IMR-90 (cell line): ENCODE measurements around the gene TMEM14A. TPM values are rescaled to one million over a fixed set of nuclear protein-coding genes. Genes with fewer than 3 reads are reported as not detected.

Experiments
- ATAC-seq: fragments of 200-7000 bp; cut with Tn5 transposase; 2 replicates; pipeline ENCODE4 v1.9.1; 2020; ENCODE audit warnings: low read depth, mild to moderate bottlenecking, moderate library complexity
- BruUV-seq: library from RNA; stranded (reverse); fragments of 400-500 nt; replicated peaks from 2 replicates; lab custom pipeline; 2021; lab: Mats Ljungman, UMichigan
- CTCF ChIA-PET: fragments of 300-600 bp; formaldehyde crosslinking; extraction: SDS; loops from one replicate; lab custom pipeline; 2021; ENCODE audit warnings: antibody characterized with exemption; lab: Yijun Ruan, JAX
- POLR2A ChIA-PET: fragments of 300-600 bp; sonication (Branson Sonifier 250); formaldehyde crosslinking; loops from one replicate; lab custom pipeline; 2022; ENCODE audit warnings: antibody characterized with exemption; ENCODE audit not compliant: unreplicated experiment; lab: Charles Lee
- DNase-seq: peaks from one replicate; pipeline ENCODE4 v3.0.0; 2013
- H2AFZ ChIP-seq: replicated peaks from 2 replicates; pipeline ENCODE3; 2013; ENCODE audit warnings: low read length, mild to moderate bottlenecking; ENCODE audit not compliant: poor library complexity
- H2AK5ac ChIP-seq: 2 replicates; pipeline ENCODE4 v1.6.1; 2013; ENCODE audit warnings: low read depth, low read length, inconsistent platforms
- H2AK9ac ChIP-seq: replicated peaks from 2 replicates; pipeline ENCODE3; 2013; ENCODE audit warnings: mild to moderate bottlenecking, low read depth, low read length, moderate library complexity; ENCODE audit not compliant: poor library complexity
- H2BK120ac ChIP-seq: 2 replicates; pipeline ENCODE4 v1.6.1; 2013; ENCODE audit warnings: low read depth, low read length, inconsistent platforms
- H2BK15ac ChIP-seq: 3 replicates; pipeline ENCODE4 v1.6.1; 2013; ENCODE audit warnings: low read depth, low read length, inconsistent platforms
- H2BK20ac ChIP-seq: 2 replicates; pipeline ENCODE4 v1.6.1; 2013; ENCODE audit warnings: low read depth, mild to moderate bottlenecking, inconsistent platforms, low read length, moderate library complexity
- H2BK5ac ChIP-seq: 2 replicates; pipeline ENCODE4 v1.6.1; 2013; ENCODE audit warnings: mild to moderate bottlenecking, low read depth, low read length, inconsistent platforms; ENCODE audit not compliant: poor library complexity, severe bottlenecking
- H3K14ac ChIP-seq: replicated peaks from 2 replicates; pipeline ENCODE4 v1.6.1; 2013; ENCODE audit warnings: low read depth, low read length, inconsistent platforms
- H3K18ac ChIP-seq: 2 replicates; pipeline ENCODE4 v1.6.1; 2013; ENCODE audit warnings: low read depth, low read length, control low read depth
- H3K23ac ChIP-seq: 2 replicates; pipeline ENCODE4 v1.6.1; 2013; ENCODE audit warnings: low read depth, low read length, inconsistent platforms
- H3K27ac ChIP-seq: 2 replicates; pipeline ENCODE4 v1.5.1; 2013; ENCODE audit warnings: mild to moderate bottlenecking, control low read depth, low read length; ENCODE audit not compliant: insufficient read depth
- H3K27me3 ChIP-seq: 2 replicates; pipeline ENCODE4 v1.6.1; 2013; ENCODE audit warnings: low read length; ENCODE audit not compliant: control insufficient read depth, insufficient read depth
- H3K36me3 ChIP-seq: 2 replicates; pipeline ENCODE4 v1.6.1; 2013; ENCODE audit warnings: low read length, mixed read lengths; ENCODE audit not compliant: control insufficient read depth, insufficient read depth
- H3K4ac ChIP-seq: 2 replicates; pipeline ENCODE4 v1.6.1; 2013; ENCODE audit warnings: low read depth, low read length, inconsistent platforms
- H3K4me1 ChIP-seq: 2 replicates; pipeline ENCODE4 v1.6.1; 2013; ENCODE audit warnings: low read length, mixed read lengths; ENCODE audit not compliant: control insufficient read depth, insufficient read depth
- H3K4me2 ChIP-seq: 2 replicates; pipeline ENCODE4 v1.6.1; 2013; ENCODE audit warnings: low read depth, mild to moderate bottlenecking, control low read depth, low read length, moderate library complexity
- H3K4me3 ChIP-seq: 2 replicates; pipeline ENCODE4 v1.5.1; 2013; ENCODE audit warnings: low read depth, mild to moderate bottlenecking, control low read depth, low read length, moderate library complexity; ENCODE audit not compliant: insufficient read depth
- H3K56ac ChIP-seq: 2 replicates; pipeline ENCODE4 v1.6.1; 2013; ENCODE audit warnings: low read length, inconsistent platforms; ENCODE audit not compliant: insufficient read depth; ENCODE audit errors: extremely low read depth
- H3K79me1 ChIP-seq, 2 experiments: 2 replicates each; pipeline ENCODE4 v1.6.1; 2013; ENCODE audit warnings: low read length in 2 of 2, inconsistent platforms in 1 of 2, low read depth in 1 of 2
- H3K9ac ChIP-seq: 2 replicates; pipeline ENCODE4 v1.6.1; 2013; ENCODE audit warnings: low read depth, low read length, control low read depth
- H3K9me1 ChIP-seq: 2 replicates; pipeline ENCODE4 v1.6.1; 2013; ENCODE audit warnings: low read length, inconsistent platforms; ENCODE audit not compliant: insufficient read depth
- H3K9me3 ChIP-seq: 2 replicates; pipeline ENCODE4 v1.6.1; 2013; ENCODE audit warnings: low read length; ENCODE audit not compliant: control insufficient read depth, insufficient read depth
- H4K20me1 ChIP-seq: 2 replicates; pipeline ENCODE4 v1.6.1; 2013; ENCODE audit warnings: low read length, inconsistent platforms; ENCODE audit not compliant: insufficient read depth
- H4K5ac ChIP-seq: 2 replicates; pipeline ENCODE4 v1.6.1; 2013; ENCODE audit warnings: mild to moderate bottlenecking, low read depth, low read length, control low read depth
- H4K8ac ChIP-seq, 2 experiments: 2 replicates each; pipeline ENCODE4 v1.6.1; 2013; ENCODE audit warnings: low read depth in 2 of 2, low read length in 2 of 2, control low read depth in 1 of 2, inconsistent platforms in 1 of 2
- H4K91ac ChIP-seq: 2 replicates; pipeline ENCODE4 v1.6.1; 2013; ENCODE audit warnings: low read depth, low read length, inconsistent platforms; ENCODE audit not compliant: insufficient read depth
- BHLHE40 ChIP-seq: fragments of 150-350 bp; IDR thresholded peaks from 2 replicates; pipeline ENCODE4 v1.6.1; 2016; ENCODE audit warnings: mild to moderate bottlenecking, low read depth, low read length
- CEBPB ChIP-seq: IDR thresholded peaks from 2 replicates; pipeline ENCODE4 v1.6.1; 2012; ENCODE audit warnings: low read depth, low read length, improper control_type of control experiment
- CHD1 ChIP-seq: IDR thresholded peaks from 2 replicates; pipeline ENCODE4 v1.6.1; 2012; ENCODE audit warnings: low read depth, low read length, improper control_type of control experiment
- CTCF ChIP-seq: conservative IDR thresholded peaks from 2 replicates; pipeline ENCODE4 v1.5.1; 2012; ENCODE audit warnings: mild to moderate bottlenecking, low read depth, low read length, improper control_type of control experiment
- ELK1 ChIP-seq: fragments of 150-350 bp; IDR thresholded peaks from 2 replicates; pipeline ENCODE4 v1.6.1; 2016; ENCODE audit warnings: low read depth, mild to moderate bottlenecking, low read length, moderate library complexity, borderline replicate concordance
- MAZ ChIP-seq: IDR thresholded peaks from 2 replicates; pipeline ENCODE4 v1.6.1; 2012; ENCODE audit warnings: low read depth, mild to moderate bottlenecking, low read length, improper control_type of control experiment, moderate library complexity, borderline replicate concordance
- MXI1 ChIP-seq: IDR thresholded peaks from 2 replicates; pipeline ENCODE4 v1.6.1; 2012; ENCODE audit warnings: low read depth, mild to moderate bottlenecking, low read length, moderate library complexity, borderline replicate concordance
- NFE2L2 ChIP-seq: fragments of 150-350 bp; IDR thresholded peaks from 2 replicates; pipeline ENCODE4 v1.6.1; 2016; ENCODE audit warnings: low read depth, mild to moderate bottlenecking, low read length
- POLR2A ChIP-seq: IDR thresholded peaks from 2 replicates; pipeline ENCODE4 v1.6.1; 2012; ENCODE audit warnings: mild to moderate bottlenecking, low read depth, low read length
- RAD21 ChIP-seq: IDR thresholded peaks from 2 replicates; pipeline ENCODE4 v1.6.1; 2012; ENCODE audit warnings: low read length, improper control_type of control experiment
- RFX5 ChIP-seq: IDR thresholded peaks from 2 replicates; pipeline ENCODE4 v1.8.0; 2012; ENCODE audit warnings: low read depth, mild to moderate bottlenecking, low read length, moderate library complexity
- WGBS, 2 experiments: methylation state at CpG; one replicate each; pipeline versions ENCODE4 v1.1.5 to v1.1.7; 2013; ENCODE audit warnings: missing lambda C conversion rate in 2 of 2; ENCODE audit not compliant: insufficient read length in 1 of 2; ENCODE audit errors: extremely low coverage in 2 of 2; 5-methylcytosine and 5-hydroxymethylcytosine counted together
- dilution Hi-C: fragments of 300-500 bp; cut with HindIII; formaldehyde crosslinking; loops from one replicate; pipeline ENCODE4 v1.14.3; 2018; ENCODE audit warnings: low sequenced_read_pairs; ENCODE audit not compliant: unreplicated experiment
- in situ Hi-C: fragments of 300-500 bp; cut with MboI; formaldehyde crosslinking; loops from 3 replicates; pipeline ENCODE4 v1.14.3; 2019; ENCODE audit warnings: low sequenced_read_pairs, inconsistent platforms, mixed read lengths
- intact Hi-C: fragments of 100-400 bp; cut with micrococcal nuclease; formaldehyde crosslinking; loops from 2 replicates; pipeline ENCODE4 v1.10.0; 2022
- polyA plus RNA-seq, 3 experiments: library from polyadenylated mRNA; depleted of rRNA; stranded (reverse); fragments of >200 nt; gene quantifications; 2 replicates each; pipeline ENCODE4 v1.2.3, GENCODE V29; 2012; ENCODE audit warnings: low replicate concordance in 1 of 3
- total RNA-seq: library from RNA; depleted of rRNA; stranded (reverse); fragments of >200 nt; gene quantifications from 2 replicates; pipeline ENCODE4 v1.2.3, GENCODE V29; 2012

The TMEM14A gene
- total and polyA plus RNA-seq, 2 of the 4 experiments (the other 2 are of a cell fraction) = 18.5 to 25.1 TPM

- peaks cover 7% of the 10 kb centered on the region for H3K36me3 ChIP-seq
- H3K23ac ChIP-seq = no peak overlapping the region
- DNase-seq (no peak), ATAC-seq (no peak)
- TF ChIP-seq RFX5 (no peak), BHLHE40 (no peak), CEBPB (no peak), CTCF (no peak), RAD21 (no peak), MXI1 (no peak), POLR2A (no peak), NFE2L2 (no peak), ELK1 (no peak), CHD1 (no peak), MAZ (no peak)
- no peak overlapping the region for H2AFZ ChIP-seq
- no peak overlapping the region for H4K8ac ChIP-seq
- H3K18ac ChIP-seq = no peak overlapping the region
- no peaks in the 10 kb centered on the region for H3K27me3 ChIP-seq
- H2BK20ac ChIP-seq = no peak overlapping the region
- no peak overlapping the region for H2AK9ac ChIP-seq
- no peak overlapping the region for H3K4ac ChIP-seq
- H3K14ac ChIP-seq = no peak overlapping the region
- in situ Hi-C loops = no loop called here
- H2BK5ac ChIP-seq = no peak overlapping the region
- no peak overlapping the region for H2AK5ac ChIP-seq
- H2BK15ac ChIP-seq = no peak overlapping the region
- H3K4me1 ChIP-seq = peaks cover 8% of the 10 kb centered on the region
- H4K5ac ChIP-seq = no peak overlapping the region
- H3K9me3 ChIP-seq = no peaks in the 10 kb centered on the region
- no peaks in the 10 kb centered on the region for H4K20me1 ChIP-seq
- no peak overlapping the region for H3K56ac ChIP-seq
- peaks cover 13 to 21% of the 10 kb centered on the region in 2 experiments; a peak in 3 of 4 replicates for H3K79me1 ChIP-seq
- H3K27ac ChIP-seq = no peak overlapping the region
- no peak overlapping the region for H3K9ac ChIP-seq
- peaks cover 14% of the 10 kb centered on the region; the same call in 1 of the 2 replicates for H3K9me1 ChIP-seq
- intact Hi-C loops = no loop called here
- CTCF ChIA-PET = interaction anchor here (1.6 kb wide), 1 partner anchor 43 kb away, joined by 3 read pairs; no protein-coding TSS in a partner anchor
- H3K4me3 ChIP-seq = no peak overlapping the region
- WGBS, 2 experiments = no CpG with 5 or more reads among the region's 1 CpG
- no peak overlapping the region for H3K4me2 ChIP-seq
- no TSS peak for BruUV-seq
- no peak overlapping the region for H2BK120ac ChIP-seq
- dilution Hi-C loops = no loop called here
- POLR2A ChIA-PET = no interaction called here
- no peak overlapping the region for H4K91ac ChIP-seq
Measured at GRCh38 chr6:52675372-52675771, 4.5 kb downstream of the TMEM14A start.
